ENCODE results near the gene ZSCAN1. TPM values are rescaled to one million over a fixed set of nuclear protein-coding genes. Genes with fewer than 3 reads are reported as not detected.

Gene ZSCAN1
- not detected in 2 replicates for total RNA-seq

DNA sequence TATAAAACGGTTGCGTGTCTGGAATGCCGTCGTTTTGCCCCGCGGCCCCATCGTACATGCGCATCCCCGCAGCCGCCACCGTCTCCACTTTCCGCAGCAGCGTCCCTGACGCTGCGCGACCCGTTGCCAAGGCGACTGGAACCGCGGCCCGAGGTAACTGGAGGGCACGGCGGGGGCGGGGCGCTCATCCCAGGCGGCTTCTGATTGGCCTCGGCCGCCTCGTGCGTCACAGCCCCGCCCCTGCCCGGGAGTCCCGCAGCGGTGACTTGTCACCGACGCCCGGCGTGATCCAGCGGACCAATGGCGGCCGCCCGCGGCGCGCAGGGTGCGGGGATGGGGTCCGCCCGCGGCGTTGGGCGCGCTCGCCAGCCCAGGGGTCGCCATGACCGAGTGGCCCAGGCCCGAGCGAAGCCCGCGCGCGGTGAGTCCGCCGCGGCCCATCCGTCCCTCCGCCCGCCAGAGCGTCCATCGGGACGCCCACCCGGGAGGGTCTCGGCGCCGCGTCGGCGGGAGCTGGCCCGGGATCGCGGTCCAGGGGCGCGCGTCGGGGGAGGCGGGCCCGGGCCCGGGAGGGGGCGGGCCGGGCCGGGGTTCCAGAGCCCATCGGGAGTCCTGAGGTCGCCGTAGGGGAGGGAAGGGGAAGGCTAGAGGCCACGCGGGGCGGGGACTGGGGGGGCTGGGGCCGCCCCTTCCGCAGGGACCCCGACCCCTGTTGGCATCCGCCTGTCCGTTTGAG lies at the start of gene ZSCAN1:
TSS of gene ZSCAN1 (plus strand) at position 285 of the 736 bp plus-strand sequence. CDS start 3,812 bp downstream, outside the sequence.

GRCh38 chr19:58002384-58003173 lies 31.2 kb upstream of the ZSCAN1 start, which contains the start of gene ZNF606:
ZNF606 (minus strand) TSS chr19:58002820; CDS start chr19:58001319, 1,501 bp downstream.

GRCh38 chr19:58059003-58059670 lies 25.3 kb downstream of the ZSCAN1 start, which contains the start of gene ZNF135:
ZNF135 (plus strand) TSS chr19:58059282; CDS start chr19:58060003, 721 bp downstream.

GRCh38 chr19:58097781-58098681 lies 64.2 kb downstream of the ZSCAN1 start, which contains the start of gene ZSCAN18:
ZSCAN18 (minus strand) TSS chr19:58098231; CDS start chr19:58090267, 7,964 bp downstream.

Other genes starting within 250 kb of the ZSCAN1 start
- gene ZNF552, start 219.1 kb upstream of the ZSCAN1 start, total RNA-seq: 5.8 and 10.5 TPM in 2 replicates
- 22.9 and 39.3 TPM in 2 replicates for gene ZNF587B, start 203.7 kb upstream of the ZSCAN1 start, total RNA-seq
- gene ZNF587, start 184.2 kb upstream of the ZSCAN1 start, total RNA-seq: 17.8 and 37.2 TPM in 2 replicates
- gene ZNF814, start 145.0 kb upstream of the ZSCAN1 start, total RNA-seq: 8.2 and 16.9 TPM in 2 replicates
- 14.4 and 23.4 TPM in 2 replicates for gene ZNF417, start 117.4 kb upstream of the ZSCAN1 start, total RNA-seq
- gene ZNF418, start 98.6 kb upstream of the ZSCAN1 start, total RNA-seq: 4.4 and 9.4 TPM in 2 replicates
- gene ZNF256, start 86.3 kb upstream of the ZSCAN1 start, total RNA-seq: 8.5 and 13.0 TPM in 2 replicates
- gene C19orf18, start 59.5 kb upstream of the ZSCAN1 start, total RNA-seq: 0.28 and 0.34 TPM in 2 replicates
- 7.2 and 15.1 TPM in 2 replicates for gene ZNF606, start 31.2 kb upstream of the ZSCAN1 start, total RNA-seq
- gene ZNF135, start 25.3 kb downstream of the ZSCAN1 start, total RNA-seq: 1.7 and 7.8 TPM in 2 replicates
- gene ZSCAN18, start 64.2 kb downstream of the ZSCAN1 start, total RNA-seq: 48.9 and 59.8 TPM in 2 replicates
- 17.1 and 21.4 TPM in 2 replicates for gene ZNF329, start 116.8 kb downstream of the ZSCAN1 start, total RNA-seq
- 41.7 and 43.9 TPM in 2 replicates for gene ZNF274, start 149.0 kb downstream of the ZSCAN1 start, total RNA-seq
- 49.2 and 73.4 TPM in 2 replicates for gene ZNF544, start 194.9 kb downstream of the ZSCAN1 start, total RNA-seq
- gene ZNF8, start 244.9 kb downstream of the ZSCAN1 start, total RNA-seq: 3.1 and 8.0 TPM in 2 replicates

All from nasal cavity respiratory epithelium epithelial cell of viscerocranial mucosa (primary cell).